Activated T-cell treated with anti-CD3 and anti-CD28 coated beads, Interleukin-2, amount 50 U/mL, for 4 hours (primary cell): Measurements from ENCODE around the gene COL25A1. TPM values are rescaled to one million over a fixed set of nuclear protein-coding genes. Genes with fewer than 3 reads are reported as not detected.
A peak's percentile ranks its signal among the peaks of the same experiment; 100 is the strongest.

Source experiments
- ATAC-seq, 2 donors: fragments of 200-7000 bp; cut with Tn5 transposase; one replicate each; pipeline ENCODE4 v1.10.0; 2021
- DNase-seq: peaks from one replicate; pipeline ENCODE4 v3.0.0-alpha.2; 2020
- H3K27me3 Mint-ChIP-seq: one replicate; pipeline ENCODE4 v1.8.0; 2021; ENCODE audit warnings: low read depth, mixed read lengths
- H3K36me3 Mint-ChIP-seq: one replicate; pipeline ENCODE4 v1.8.0; 2022; ENCODE audit warnings: mixed read lengths; ENCODE audit not compliant: insufficient read depth
- H3K4me1 Mint-ChIP-seq: one replicate; pipeline ENCODE4 v1.8.0; 2021; ENCODE audit warnings: low read depth, mixed read lengths
- H3K4me3 Mint-ChIP-seq: one replicate; pipeline ENCODE4 v1.8.0; 2021; ENCODE audit warnings: mild to moderate bottlenecking, moderate library complexity, mixed read lengths
- H3K9me3 Mint-ChIP-seq: one replicate; pipeline ENCODE4 v1.8.0; 2021; ENCODE audit warnings: mixed read lengths
- total RNA-seq, 3 donors: library from RNA; stranded (reverse); gene quantifications; one replicate each; pipeline ENCODE4 v1.2.1, GENCODE V29; 2021

COL25A1 gene
- total RNA-seq, 3 donors from 2014 or later, result 0.05 TPM; not detected in 2

DNA sequence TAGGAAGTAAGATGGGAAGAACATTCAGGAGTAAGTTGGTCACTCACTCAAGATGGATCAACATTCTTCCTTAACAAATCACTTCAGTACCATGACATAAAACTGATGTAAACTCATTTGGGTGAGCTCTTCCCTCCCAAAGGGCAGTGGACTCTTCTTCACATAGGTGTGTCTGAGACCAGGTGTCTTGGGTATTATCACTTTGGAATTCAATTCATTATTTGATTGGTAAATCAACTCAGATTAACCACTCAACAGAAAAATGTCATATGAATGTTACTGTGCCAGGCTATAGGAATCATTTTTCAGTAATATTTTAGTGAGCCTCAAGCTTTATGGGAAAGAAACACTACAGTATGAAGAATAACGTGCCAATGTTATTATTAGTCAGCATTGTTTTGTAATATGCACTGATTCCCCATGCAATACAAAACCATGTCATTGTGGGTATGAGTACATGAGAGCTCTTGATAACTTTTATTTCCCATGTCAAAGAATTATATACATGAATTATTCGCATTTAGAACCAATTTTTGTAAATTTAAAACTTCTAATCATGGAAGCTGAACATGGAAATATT, 481.0 kb downstream of the COL25A1 start:
- Mint-ChIP-seq H3K4me1 (no peaks in the 10 kb centered on the region), H3K4me3 (no peak overlapping the region), H3K36me3 (no peaks in the 10 kb centered on the region), H3K9me3 (no peaks in the 10 kb centered on the region), H3K27me3 (peaks cover 2% of the 10 kb centered on the region)
- ATAC-seq, result no peak
- no peak for DNase-seq

DNA sequence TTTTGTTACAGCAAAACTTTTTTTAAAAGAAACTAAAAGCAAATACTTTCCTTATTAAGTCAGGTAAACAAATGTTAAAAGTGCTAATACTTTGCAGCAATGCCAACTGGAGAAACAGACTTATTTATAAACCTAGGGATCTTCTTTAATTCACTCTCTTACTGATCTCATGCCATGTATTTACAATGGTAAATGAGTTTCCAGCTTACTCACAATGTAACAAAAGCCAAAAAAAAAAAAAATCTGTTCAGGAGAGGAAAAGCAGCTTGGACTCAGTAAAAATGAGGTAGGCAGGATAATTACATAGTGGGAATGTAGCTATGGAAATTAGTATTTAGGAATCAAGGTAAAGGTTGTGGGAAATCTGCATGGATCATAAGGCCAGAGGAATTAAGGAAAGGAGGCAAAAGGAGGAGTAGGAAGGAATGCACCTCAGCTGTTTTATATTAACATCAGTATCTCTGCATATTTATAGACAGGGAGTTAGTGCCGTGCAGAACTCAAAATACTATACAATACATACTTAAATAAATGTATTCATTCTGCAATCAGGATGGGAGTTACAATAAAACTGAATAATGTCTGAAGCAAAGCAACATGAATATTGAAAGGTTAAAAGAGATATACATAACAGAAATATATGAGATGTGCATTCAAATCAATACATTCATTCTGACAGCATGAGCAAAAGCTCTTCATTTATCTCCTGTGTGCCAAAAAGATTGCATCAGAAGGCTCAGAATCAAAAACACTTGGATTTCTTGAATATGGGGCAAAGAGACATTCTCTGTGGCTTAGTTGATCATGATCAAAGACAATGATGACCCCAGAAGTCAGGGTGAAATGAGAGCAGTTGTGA, 481.7 kb downstream of the COL25A1 start:
- Mint-ChIP-seq H3K9me3 (no peaks in the 10 kb centered on the region), H3K27me3 (peaks cover 5% of the 10 kb centered on the region), H3K4me1 (no peaks in the 10 kb centered on the region), H3K36me3 (no peaks in the 10 kb centered on the region), H3K4me3 (no peak overlapping the region)
- DNase-seq (no peak), ATAC-seq (no peak)

DNA sequence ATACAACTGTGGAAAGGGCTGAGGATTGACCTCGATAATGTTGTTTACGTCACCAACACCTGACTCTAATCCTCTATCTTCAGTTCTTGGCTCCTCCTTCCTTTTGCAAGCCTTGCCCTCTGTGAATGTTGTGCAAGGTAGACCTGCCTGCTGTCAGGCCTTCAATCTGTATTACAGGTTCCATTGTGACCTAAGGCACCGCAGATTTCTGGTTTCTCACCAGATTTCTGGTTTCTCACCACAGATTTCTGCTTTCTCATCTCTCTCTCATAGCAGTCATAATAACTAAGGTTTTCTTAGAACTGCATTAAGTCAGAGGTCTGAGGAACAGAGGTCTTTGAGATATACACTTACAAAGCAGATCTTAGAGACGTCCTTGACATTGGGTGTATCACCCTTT, 488.1 kb downstream of the COL25A1 start:
- Mint-ChIP-seq H3K27me3 (peaks cover 18% of the 10 kb centered on the region), H3K9me3 (no peaks in the 10 kb centered on the region), H3K4me3 (no peak overlapping the region), H3K36me3 (no peaks in the 10 kb centered on the region), H3K4me1 (no peaks in the 10 kb centered on the region)
- ATAC-seq (peak in 1 of 2 donors; percentile 28), DNase-seq (no peak)

GRCh38 chr4:108813261-108813660, 489.2 kb downstream of the COL25A1 start:
- no peak overlapping the region for H3K4me3 Mint-ChIP-seq
- ATAC-seq (peak in 1 of 2 donors; percentile 21), DNase-seq (no peak)
- H3K36me3 Mint-ChIP-seq, result no peaks in the 10 kb centered on the region
- no peaks in the 10 kb centered on the region for H3K4me1 Mint-ChIP-seq
- no peaks in the 10 kb centered on the region for H3K9me3 Mint-ChIP-seq
- peaks cover 20% of the 10 kb centered on the region for H3K27me3 Mint-ChIP-seq

DNA sequence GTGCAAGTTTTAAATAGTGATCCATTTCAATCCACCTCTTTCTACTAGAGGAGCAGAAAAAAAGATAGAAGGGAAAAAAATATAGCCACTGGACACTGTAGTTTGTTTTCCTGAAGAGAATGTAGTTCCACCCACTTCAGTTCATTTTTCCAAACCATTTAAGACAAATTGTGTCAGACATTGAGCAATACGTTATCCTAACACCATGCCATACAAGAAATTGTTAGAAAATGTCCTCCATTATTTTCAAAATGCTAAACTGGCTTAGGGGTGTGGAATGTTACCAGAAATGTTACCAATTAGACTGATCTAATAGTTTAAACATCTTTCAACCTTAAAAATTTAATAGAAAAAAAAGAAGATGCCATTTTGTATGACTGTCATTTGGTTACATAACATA, 491.0 kb downstream of the COL25A1 start:
- DNase-seq, result no peak
- Mint-ChIP-seq H3K9me3 (no peaks in the 10 kb centered on the region), H3K4me1 (no peaks in the 10 kb centered on the region), H3K4me3 (no peak overlapping the region), H3K36me3 (no peaks in the 10 kb centered on the region), H3K27me3 (peaks cover 19% of the 10 kb centered on the region)
- no peak for ATAC-seq

- H3K4me3 Mint-ChIP-seq, result no peak overlapping the region
- ATAC-seq (no peak), DNase-seq (no peak)
- H3K36me3 Mint-ChIP-seq, result no peaks in the 10 kb centered on the region
- H3K27me3 Mint-ChIP-seq, result peaks cover 11% of the 10 kb centered on the region
- H3K4me1 Mint-ChIP-seq, result no peaks in the 10 kb centered on the region
- no peaks in the 10 kb centered on the region for H3K9me3 Mint-ChIP-seq
Observed at GRCh38 chr4:108810087-108810486, 492.4 kb downstream of the COL25A1 start.

GRCh38 chr4:108804648-108805273, 497.7 kb downstream of the COL25A1 start:
- Mint-ChIP-seq H3K9me3 (no peaks in the 10 kb centered on the region), H3K27me3 (peaks cover 2% of the 10 kb centered on the region), H3K36me3 (no peaks in the 10 kb centered on the region), H3K4me3 (no peak overlapping the region), H3K4me1 (no peaks in the 10 kb centered on the region)
- DNase-seq (no peak), ATAC-seq (no peak)

GRCh38 chr4:108799306-108799705, 503.2 kb downstream of the COL25A1 start:
- Mint-ChIP-seq H3K36me3 (no peaks in the 10 kb centered on the region), H3K9me3 (no peaks in the 10 kb centered on the region), H3K4me1 (no peaks in the 10 kb centered on the region), H3K4me3 (no peak overlapping the region), H3K27me3 (no peaks in the 10 kb centered on the region)
- DNase-seq, result no peak
- no peak for ATAC-seq

GRCh38 chr4:108796173-108796572, 506.3 kb downstream of the COL25A1 start:
- H3K4me3 Mint-ChIP-seq, result no peak overlapping the region
- H3K36me3 Mint-ChIP-seq, result no peaks in the 10 kb centered on the region
- H3K9me3 Mint-ChIP-seq, result no peaks in the 10 kb centered on the region
- no peaks in the 10 kb centered on the region for H3K4me1 Mint-ChIP-seq
- no peaks in the 10 kb centered on the region for H3K27me3 Mint-ChIP-seq
- DNase-seq (no peak), ATAC-seq (no peak)

DNA sequence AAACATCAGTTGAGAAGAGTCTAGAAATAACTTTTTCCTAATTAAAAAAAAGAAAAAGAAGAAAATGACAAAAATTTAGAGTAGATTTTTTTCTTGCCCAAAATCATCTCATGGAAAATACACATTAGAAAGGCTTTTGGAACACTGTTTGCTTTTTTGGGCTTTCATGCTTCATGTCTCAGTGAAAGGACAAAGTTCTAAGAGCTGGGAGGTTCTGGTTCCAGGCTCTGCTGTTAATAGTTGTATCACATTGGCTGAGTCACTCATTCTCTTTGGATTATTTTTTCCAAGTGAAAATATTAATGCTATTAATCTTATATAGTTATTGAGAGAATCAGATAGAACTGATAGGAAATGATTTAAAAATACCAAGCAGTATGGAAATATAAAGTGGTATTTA, 506.7 kb downstream of the COL25A1 start:
- Mint-ChIP-seq H3K4me3 (no peak overlapping the region), H3K27me3 (no peaks in the 10 kb centered on the region), H3K9me3 (no peaks in the 10 kb centered on the region), H3K36me3 (no peaks in the 10 kb centered on the region), H3K4me1 (no peaks in the 10 kb centered on the region)
- DNase-seq (no peak), ATAC-seq (no peak)

DNA sequence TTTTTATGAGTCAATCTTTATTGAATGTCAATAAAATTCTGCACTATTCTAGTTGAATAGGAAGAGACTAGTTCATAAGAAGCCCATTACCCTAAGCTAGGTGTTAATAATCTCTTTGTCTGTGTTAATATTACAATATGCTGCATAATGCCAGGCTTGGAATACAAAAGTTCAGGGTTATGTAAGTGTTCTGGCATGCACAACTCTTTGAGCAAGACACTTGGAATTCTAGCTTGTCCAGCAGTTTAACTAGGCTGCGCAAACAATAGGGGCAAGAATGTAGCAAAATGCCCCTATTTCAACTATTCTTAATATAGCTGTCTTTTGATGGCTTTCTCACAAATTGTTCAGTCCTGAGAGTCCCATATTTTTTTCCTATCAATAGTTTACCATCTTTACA, 508.3 kb downstream of the COL25A1 start:
- ATAC-seq (no peak), DNase-seq (no peak)
- H3K36me3 Mint-ChIP-seq, result no peaks in the 10 kb centered on the region
- H3K4me1 Mint-ChIP-seq, result no peaks in the 10 kb centered on the region
- H3K4me3 Mint-ChIP-seq, result no peak overlapping the region
- no peaks in the 10 kb centered on the region for H3K9me3 Mint-ChIP-seq
- no peaks in the 10 kb centered on the region for H3K27me3 Mint-ChIP-seq

GRCh38 chr4:108793415-108793814, 509.0 kb downstream of the COL25A1 start:
- no peak for DNase-seq
- no peaks in the 10 kb centered on the region for H3K4me1 Mint-ChIP-seq
- no peaks in the 10 kb centered on the region for H3K9me3 Mint-ChIP-seq
- H3K36me3 Mint-ChIP-seq, result no peaks in the 10 kb centered on the region
- peaks cover 3% of the 10 kb centered on the region for H3K27me3 Mint-ChIP-seq
- H3K4me3 Mint-ChIP-seq, result no peak overlapping the region
- ATAC-seq, result no peak

GRCh38 chr4:108788731-108789130, 513.7 kb downstream of the COL25A1 start:
- no peaks in the 10 kb centered on the region for H3K9me3 Mint-ChIP-seq
- ATAC-seq (no peak), DNase-seq (no peak)
- H3K36me3 Mint-ChIP-seq, result no peaks in the 10 kb centered on the region
- H3K4me1 Mint-ChIP-seq, result no peaks in the 10 kb centered on the region
- peaks cover 3% of the 10 kb centered on the region for H3K27me3 Mint-ChIP-seq
- H3K4me3 Mint-ChIP-seq, result no peak overlapping the region

DNA sequence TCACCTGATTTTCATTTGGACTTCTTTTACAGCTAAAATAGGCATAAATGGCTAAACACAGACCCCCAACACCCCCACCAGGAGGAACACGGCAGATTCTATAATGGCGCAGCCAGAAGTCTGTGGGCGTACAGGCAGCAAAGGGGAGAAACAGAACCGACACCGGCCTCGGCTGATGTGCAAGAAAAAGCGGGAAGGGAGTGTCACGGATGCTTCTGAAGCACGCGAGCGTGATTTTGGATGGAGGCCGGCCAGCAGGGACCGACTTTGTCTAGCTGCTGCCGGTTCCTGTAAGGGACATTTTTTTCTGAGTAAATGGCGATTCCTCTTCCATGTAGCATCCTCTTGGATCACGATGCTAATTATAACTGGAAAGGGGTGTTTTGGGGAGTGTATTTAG, 514.7 kb downstream of the COL25A1 start:
- ATAC-seq, result no peak
- peaks cover 3% of the 10 kb centered on the region for H3K27me3 Mint-ChIP-seq
- H3K36me3 Mint-ChIP-seq, result no peaks in the 10 kb centered on the region
- H3K4me3 Mint-ChIP-seq, result no peak overlapping the region
- no peaks in the 10 kb centered on the region for H3K4me1 Mint-ChIP-seq
- H3K9me3 Mint-ChIP-seq, result no peaks in the 10 kb centered on the region
- no peak for DNase-seq

DNA sequence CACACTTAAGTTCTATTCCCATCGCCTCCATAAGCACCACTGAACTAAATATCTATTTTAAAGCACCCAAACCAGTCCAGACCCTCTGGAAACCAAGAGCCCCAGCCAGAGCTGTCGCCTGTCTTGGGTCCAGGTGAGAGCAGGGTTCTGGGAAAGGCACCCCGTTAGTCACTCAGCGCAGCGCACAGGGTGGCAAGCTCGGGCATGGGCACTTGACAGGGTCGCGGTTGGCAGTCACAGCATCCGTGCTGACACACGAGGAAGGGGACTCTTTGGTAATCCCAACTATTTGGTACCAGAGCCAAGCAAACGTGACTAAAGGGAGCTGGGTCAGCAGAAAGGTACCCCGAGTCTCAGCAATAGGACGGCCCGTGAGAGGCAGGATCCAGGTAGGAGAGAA, 515.4 kb downstream of the COL25A1 start:
- ATAC-seq (no peak), DNase-seq (no peak)
- no peaks in the 10 kb centered on the region for H3K36me3 Mint-ChIP-seq
- no peak overlapping the region for H3K4me3 Mint-ChIP-seq
- no peaks in the 10 kb centered on the region for H3K4me1 Mint-ChIP-seq
- H3K9me3 Mint-ChIP-seq, result no peaks in the 10 kb centered on the region
- H3K27me3 Mint-ChIP-seq, result peaks cover 3% of the 10 kb centered on the region
